HG02678 (cell line): ENCODE data around the gene AHI1.
"Not testable (repeated sequence)": the region's sequence is repeated elsewhere in the genome, so short reads cannot be mapped to it uniquely, and the experiment has no call there.

Experiments used
- ATAC-seq: cut with Tn5 transposase; IDR thresholded peaks from one replicate; pipeline ENCODE4 v1.9.1; 2021; ENCODE audit warnings: mild to moderate bottlenecking, moderate library complexity; ENCODE audit not compliant: unreplicated experiment

The AHI1 gene

GRCh38 chr6:135506270-135506997 is 8.9 kb upstream of the AHI1 start:
- peak; percentile 94 for ATAC-seq

- ATAC-seq, result no peak
Measured at GRCh38 chr6:135505648-135506047, 8.1 kb upstream of the AHI1 start.

- no peak for ATAC-seq
Measured at GRCh38 chr6:135505222-135505621, 7.7 kb upstream of the AHI1 start.

GRCh38 chr6:135504734-135505133 is 7.2 kb upstream of the AHI1 start:
- no peak for ATAC-seq

- ATAC-seq, result no peak
Measured at GRCh38 chr6:135503703-135504475, 6.3 kb upstream of the AHI1 start.

DNA sequence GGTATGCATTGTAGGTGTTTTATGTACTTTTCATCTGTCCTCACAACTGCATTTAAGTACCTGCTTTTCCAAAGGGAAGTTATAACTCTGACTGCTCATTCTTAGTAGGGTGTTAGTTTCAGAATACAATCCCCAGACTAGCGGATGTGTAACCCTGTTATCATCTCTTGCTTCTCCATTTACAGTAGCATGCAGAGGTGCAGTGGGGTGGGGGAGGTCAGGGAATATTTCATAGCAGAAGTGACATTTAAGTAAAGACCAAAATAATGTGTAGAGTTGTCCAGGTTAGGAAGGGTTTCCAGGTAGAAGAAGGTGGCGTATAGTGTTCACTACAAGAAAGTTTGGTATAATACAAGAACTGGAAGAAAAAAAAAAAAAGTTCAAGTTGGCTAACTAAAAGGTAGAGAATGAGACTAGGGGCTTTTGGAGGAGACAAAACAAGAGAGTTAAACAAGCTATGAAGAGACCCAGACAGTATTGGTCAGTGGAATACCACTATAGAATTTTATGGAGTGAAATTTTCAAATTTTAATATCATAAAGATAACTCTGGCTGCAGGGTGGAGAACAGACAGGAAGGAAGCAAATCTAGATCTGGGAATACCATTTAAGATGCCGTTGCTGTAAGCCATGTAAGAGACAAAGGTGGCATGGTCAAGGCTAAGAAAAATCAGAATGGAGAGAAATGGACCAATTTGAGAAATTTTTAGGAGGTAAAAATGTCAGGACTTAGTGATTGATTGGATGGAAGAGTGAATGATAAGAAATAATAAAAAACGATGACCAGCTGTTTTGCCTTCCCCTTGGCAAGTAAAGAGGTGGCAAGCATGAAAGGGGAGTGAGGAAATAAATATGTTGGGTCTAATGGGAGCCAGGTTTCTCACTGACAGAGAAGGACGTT is 2.2 kb upstream of the AHI1 start:
- no peak for ATAC-seq

GRCh38 chr6:135498185-135498841 is 773 bp upstream of the AHI1 start:
- ATAC-seq, result peak; percentile 33

DNA sequence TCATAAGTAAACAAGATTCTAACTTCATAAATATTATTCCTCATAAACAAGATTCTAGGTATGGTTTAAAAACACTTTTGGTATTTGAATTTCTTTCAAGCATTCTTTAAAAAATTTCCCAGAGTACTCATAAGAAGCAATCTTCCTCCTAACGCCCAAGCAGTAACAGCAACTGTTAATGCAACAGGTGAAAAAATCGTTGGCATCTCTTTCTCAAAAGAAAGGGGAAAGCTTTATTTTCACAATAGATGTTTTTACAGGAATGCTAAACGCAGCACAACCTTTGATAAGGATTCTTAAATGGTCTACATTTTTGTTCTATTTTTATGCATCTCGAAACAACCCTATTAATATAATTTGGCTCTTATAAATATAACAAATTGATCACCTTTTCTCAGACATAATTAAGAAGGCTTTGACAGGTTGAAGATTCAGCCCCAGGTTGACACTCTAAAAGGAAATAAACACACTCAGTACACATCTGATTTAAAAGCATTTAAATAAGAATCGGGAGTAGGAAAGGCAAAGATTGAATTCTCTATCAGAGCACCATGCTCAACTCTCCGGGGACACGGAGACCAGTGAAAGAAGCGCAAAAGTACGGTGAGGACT is 634 bp downstream of the AHI1 start:
- no peak for ATAC-seq

DNA sequence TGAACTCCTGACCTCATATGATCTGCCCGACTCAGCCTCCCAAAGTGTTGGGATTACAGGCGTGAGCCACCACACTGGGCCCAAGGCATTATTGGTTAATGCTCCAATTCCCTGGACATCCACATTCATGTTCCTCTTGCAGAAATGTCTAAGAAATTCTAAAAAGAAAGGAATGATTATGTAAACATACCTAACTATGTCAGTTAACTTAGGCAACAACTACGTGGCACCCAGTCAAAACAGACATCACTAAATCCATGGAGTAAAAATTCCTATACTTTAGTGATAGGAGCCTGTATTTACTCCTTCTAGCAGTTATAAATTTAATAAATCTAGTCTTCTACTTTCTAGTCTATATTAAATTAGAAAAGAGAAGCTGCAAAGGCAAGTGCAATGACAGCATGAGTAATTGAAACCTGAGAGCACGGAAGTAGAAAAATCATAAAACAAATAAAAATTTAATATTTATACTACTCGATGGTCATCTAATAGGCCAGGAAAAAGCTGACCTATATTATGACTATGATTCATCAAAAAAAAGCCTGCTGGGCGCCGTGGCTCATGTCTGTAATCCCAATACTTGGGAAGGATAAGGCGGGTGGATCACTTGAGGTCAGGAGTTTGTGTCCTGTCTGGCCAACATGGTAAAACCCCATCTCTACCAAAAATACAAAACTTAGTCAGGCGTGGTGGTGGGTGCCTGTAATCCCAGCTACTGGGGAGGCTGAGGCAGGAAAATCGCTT is 4.2 kb downstream of the AHI1 start:
- ATAC-seq, result no peak

- no peak for ATAC-seq
Measured at GRCh38 chr6:135490381-135490780, 7.2 kb downstream of the AHI1 start.

DNA sequence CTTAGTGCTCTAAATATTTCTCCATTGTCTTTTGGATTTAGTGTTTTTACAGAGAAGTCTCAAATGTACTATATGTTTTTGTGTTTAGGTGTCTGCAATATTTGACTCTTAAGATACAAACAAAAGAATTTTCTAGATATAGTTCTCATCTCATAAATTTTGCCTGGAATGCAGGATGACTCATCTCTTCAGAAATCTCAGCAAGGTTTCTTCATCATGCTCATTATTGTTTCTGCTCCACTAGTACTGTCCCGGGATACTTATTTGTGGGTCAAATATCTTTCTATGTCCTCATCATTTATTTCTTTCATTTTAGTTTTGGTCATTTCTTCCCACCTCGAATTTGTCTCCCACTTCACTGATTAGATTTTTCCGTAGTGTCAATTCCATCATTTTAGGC is 9.5 kb downstream of the AHI1 start:
- ATAC-seq, result no peak

DNA sequence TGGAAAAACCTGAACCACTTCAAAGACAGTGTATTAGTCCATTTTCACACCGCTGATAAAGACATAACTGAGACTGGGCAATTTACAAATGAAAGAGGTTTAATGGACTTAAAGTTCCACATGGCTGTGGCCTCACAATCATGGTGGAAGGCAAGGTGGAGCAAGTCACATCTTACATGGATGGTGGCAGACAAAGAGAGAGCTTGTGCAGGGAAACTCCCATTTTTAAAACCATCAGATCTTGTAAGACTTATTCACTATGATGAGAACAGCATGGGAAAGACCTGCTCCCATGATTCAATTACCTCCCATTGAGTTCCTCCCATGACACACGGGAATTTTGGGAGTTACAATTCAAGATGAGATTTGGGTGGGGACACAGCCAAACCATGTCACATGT is 13.6 kb downstream of the AHI1 start:
- ATAC-seq, result not testable (repeated sequence)

DNA sequence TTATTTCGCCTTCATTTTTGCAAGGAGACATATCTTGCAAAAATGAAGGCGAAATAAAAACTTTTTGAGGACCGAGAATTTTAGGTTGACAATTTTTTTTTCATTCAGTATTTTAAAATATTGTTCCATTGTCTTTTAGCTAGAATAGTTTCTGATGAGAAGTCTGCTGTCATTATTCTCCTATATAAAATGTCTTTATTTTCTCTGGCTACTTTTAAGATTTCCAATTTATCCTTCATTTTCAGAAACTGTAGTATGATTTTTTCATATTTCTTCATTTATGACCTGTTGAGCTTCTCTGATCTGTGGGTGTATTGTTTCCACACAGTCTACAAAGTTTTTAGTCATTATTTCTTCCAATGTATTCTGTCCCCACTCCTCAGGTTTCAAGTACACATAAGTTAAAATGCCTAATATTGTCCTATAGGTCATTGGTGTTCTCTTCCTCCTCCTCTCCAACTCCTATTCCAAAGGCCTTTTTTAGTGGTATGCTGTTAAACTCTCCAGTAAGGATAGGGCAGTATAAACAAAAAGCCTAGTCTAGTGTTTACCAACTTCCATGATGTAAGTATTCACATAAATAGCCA is 15.7 kb downstream of the AHI1 start:
- no peak for ATAC-seq

- no peak for ATAC-seq
Measured at GRCh38 chr6:135479601-135480000, 17.9 kb downstream of the AHI1 start.

- no peak for ATAC-seq
Measured at GRCh38 chr6:135478626-135479025, 18.9 kb downstream of the AHI1 start.

GRCh38 chr6:135475292-135475886 is 22.2 kb downstream of the AHI1 start:
- no peak for ATAC-seq

DNA sequence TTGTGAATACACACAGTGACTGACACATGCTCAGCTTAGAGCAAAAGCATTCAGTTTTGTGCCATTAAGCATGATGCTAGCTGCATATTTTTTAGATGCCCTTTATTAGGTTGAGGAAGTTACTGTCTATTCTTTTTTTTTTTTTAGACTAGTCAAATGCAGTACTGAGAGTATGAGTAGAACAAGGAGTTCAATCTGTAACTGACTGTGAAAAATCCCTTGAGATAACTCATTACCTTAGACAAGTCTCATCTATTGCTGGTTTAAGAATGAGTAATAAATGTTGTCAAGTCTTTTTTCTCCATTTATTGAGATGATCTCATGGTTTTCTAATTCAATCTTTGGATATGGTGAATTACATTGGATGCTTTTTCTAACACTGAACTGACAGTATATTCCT is 23.2 kb downstream of the AHI1 start:
- no peak for ATAC-seq

DNA sequence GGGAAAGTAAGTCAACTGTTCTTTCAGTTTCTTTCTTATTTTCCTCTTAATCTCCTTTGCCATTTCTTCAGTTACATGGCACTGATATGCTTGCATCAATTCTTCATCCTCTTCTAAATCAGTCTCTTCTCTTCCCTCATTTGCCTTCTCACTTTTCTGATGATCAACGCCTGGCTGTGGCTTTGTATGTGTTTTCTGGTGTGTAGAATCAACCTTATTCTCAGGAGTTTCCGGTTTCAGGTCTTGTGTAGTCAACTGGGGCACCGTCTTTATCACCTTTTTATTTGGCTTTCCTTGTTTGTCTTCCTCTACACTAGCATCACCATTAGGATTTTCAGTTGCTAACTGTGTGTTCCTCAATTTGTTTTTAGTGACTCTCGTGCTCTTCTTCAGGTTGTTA is 31.6 kb downstream of the AHI1 start:
- ATAC-seq, result no peak

- ATAC-seq, result peak; percentile 82
Measured at GRCh38 chr6:135465307-135465706, 32.2 kb downstream of the AHI1 start.
